Anterior cingulate cortex (tissue), 58 donors: ENCODE data around the gene SLC14A1.

ENCODE experiments used
- DNase-seq, 58 donors: peaks; one replicate each; lab custom pipeline; 2025; lab: John Stamatoyannopoulos, UW

SLC14A1 gene

DNA sequence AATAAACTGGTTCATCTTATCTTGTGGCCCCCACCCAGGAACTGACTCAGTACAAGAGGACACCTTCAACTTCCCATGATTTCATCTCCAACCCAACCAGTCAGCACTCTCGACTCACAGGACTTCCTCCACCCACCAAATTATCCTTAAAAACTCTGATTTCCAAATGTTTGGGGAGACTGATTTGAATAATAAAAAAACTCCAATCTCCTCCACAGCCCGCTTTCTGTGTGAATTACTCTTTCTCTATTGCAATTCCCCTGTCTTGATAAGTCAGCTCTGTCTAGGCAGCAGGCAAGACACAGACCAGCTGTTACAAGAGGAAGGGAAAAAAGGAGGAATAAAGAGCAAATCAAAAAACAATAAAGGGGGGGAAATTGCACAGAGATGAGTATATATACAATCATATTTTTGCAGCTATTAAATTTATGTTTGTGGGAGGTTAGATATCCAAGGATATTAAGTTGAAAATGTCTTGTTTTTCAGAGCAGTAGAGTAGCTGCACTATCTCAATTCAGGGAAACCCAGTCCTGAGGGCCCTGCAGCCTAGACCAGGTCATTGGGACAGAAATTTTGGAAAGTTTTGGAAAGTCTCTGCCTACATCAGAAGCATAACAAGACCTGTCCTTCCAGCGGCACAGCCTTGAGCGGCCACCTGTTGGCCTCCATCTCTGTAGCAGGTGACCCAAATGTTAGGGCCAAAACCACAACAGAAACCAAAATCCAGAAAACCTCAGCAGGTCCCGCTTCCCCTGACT lies 68.7 kb downstream of the SLC14A1 start:
- DNase-seq = no peak

GRCh38 chr18:45793264-45793965 lies 69.4 kb downstream of the SLC14A1 start:
- no peak for DNase-seq

GRCh38 chr18:45801416-45802004 lies 77.5 kb downstream of the SLC14A1 start:
- no peak for DNase-seq
